Pancreas (tissue), 10 donors: ENCODE data around the gene IQCE. TPM values are rescaled to one million over a fixed set of nuclear protein-coding genes. Genes with fewer than 3 reads are reported as not detected.
A peak's percentile ranks its signal among the peaks of the same experiment; 100 is the strongest.

Experiments used
- ATAC-seq, 4 donors: fragments of 200-7000 bp; cut with Tn5 transposase; one replicate each; pipeline versions ENCODE4 v1.8.0 to v1.9.1; 2020; ENCODE audit warnings: mild to moderate bottlenecking in 4 of 4, moderate library complexity in 4 of 4
- DNase-seq, 6 donors: peaks; one replicate each; pipeline ENCODE4 v3.0.0-alpha.2; 2020
- FAIRE-seq: peaks from 2 replicates; lab custom pipeline; 2012; peaks lifted over from hg19 to GRCh38; lab: Jason Lieb, UNC
- H3K27ac ChIP-seq, 4 donors: fragments of 200-600 bp; sonication (generic); 1 replicate in 3 of 4; 2 replicates in 1 of 4; pipeline versions ENCODE4 v1.5.0 to v1.8.0; 2020
- H3K27me3 ChIP-seq, 4 donors: fragments of 200-600 bp; one replicate each; pipeline ENCODE4 v1.8.0; 2021
- H3K36me3 ChIP-seq, 3 donors: fragments of 200-600 bp; sonication (generic) in 1 of 3; one replicate each; pipeline versions ENCODE4 v1.5.0 to v1.8.0; 2020 to 2021
- H3K4me1 ChIP-seq, 3 donors: fragments of 200-600 bp; one replicate each; pipeline ENCODE4 v1.8.0; 2021
- H3K4me3 ChIP-seq, 4 donors: fragments of 200-600 bp; sonication (generic) in 2 of 4; one replicate each; pipeline versions ENCODE4 v1.5.0 to v1.8.0; 2020 to 2021
- H3K9me3 ChIP-seq, 4 donors: fragments of 200-600 bp; one replicate each; pipeline ENCODE4 v1.8.0; 2021
- CTCF ChIP-seq, 4 donors: fragments of 200-600 bp; sonication (generic) in 3 of 4; IDR thresholded peaks; one replicate each; pipeline versions ENCODE4 v1.5.0 to v1.8.0; 2021; ENCODE audit warnings: antibody characterized with exemption in 4 of 4
- WGBS, 2 donors: extraction: QIAGEN DNeasy Blood & Tissue Kit; methylation state at CpG; one replicate each; pipeline ENCODE4 v1.1.7; 2013; 5-methylcytosine and 5-hydroxymethylcytosine counted together
- intact Hi-C, 3 donors: fragments of 100-400 bp; cut with DNase I; formaldehyde crosslinking; loops; one replicate each; pipeline versions ENCODE4 v1.11.1 to v1.14.2; 2022
- polyA plus RNA-seq, 2 donors: library from polyadenylated mRNA; stranded (reverse); fragments of 200-250 nt; gene quantifications; one replicate each; pipeline ENCODE4 v1.2.3, GENCODE V29; 2013
- total RNA-seq, 6 donors: library from RNA; stranded (reverse); fragmentation: NEBNext Ultra II Directional in 4 of 6; extraction: Animal tissue kit (Norgen Biotek cat#: 25700) in 4 of 6; gene quantifications; one replicate each; pipeline versions ENCODE4 v1.2.1 to v1.2.4, GENCODE V29; 2021 to 2023
- donor health status: healthy with polysubstance abuse.
- donor health status: DM: no; HTN: no; CAD: no; lungs with moderate emphysema.
- donor health status: DM: no; HTN: no; CAD: no.
- donor health status: control.
- donor health status: control.
- donor health status: Bipolar disorder and iron deficiency.
- donor health status: DM: yes; HTN: yes; CAD: no.
- donor health status: DM: no; HTN: no; CAD: no.
- donor health status: DM: no; HTN: no; CAD: no.
- donor health status: DM: yes; HTN: yes; CAD: no.

Gene IQCE
- total and polyA plus RNA-seq, 8 donors: 8.8 to 14.1 (median 10.9) TPM

DNA sequence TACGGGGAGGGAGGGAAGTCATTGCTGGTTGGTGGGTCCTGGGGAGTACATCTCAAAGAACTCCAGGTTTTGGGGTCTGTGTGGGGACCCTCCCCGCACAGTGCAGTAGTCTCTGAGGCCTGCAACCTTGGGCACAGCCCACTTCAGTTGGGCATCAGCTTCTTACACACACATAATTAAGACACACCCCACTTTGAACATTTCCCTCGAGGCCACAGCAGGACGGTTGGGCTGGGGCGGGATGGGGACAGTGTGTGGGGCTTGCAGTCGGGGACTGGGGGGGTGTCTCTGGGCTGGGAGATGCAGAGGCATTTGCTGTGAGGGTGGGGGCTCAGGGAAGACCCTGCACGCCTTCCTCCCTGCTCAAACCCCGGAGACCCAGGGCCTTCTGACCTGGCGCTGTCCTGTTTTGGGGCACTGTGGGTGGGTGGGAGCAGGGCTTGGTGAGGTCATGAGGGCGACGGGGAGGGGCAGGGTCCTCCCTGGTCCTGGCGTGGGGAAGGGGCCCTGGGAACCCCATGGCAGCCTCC, 38.0 kb upstream of the IQCE start:
- no peaks in the 10 kb centered on the region for H3K9me3 ChIP-seq
- peak overlapping the region; percentile 57 to 80 (median 76) for H3K4me3 ChIP-seq
- FAIRE-seq: no peak
- H3K36me3 ChIP-seq: peaks cover 0 to 2% (median 0%) of the 10 kb centered on the region in 3 donors
- H3K27ac ChIP-seq: peak overlapping the region; percentile 13 to 86 (median 33)
- H3K4me1 ChIP-seq: peaks cover 15 to 42% (median 28%) of the 10 kb centered on the region in 3 donors
- ATAC-seq: no peak
- TF ChIP-seq CTCF (IDR thresholded peaks at IDR 0.05): no peak
- intact Hi-C loops: no loop called here
- 8% methylated on average over 8 to 12 of the region's 12 CpGs for WGBS, 2 donors
- peak in 3 of 6 donors; percentile 42 to 57 (median 53) for DNase-seq
- H3K27me3 ChIP-seq: no peaks in the 10 kb centered on the region

DNA sequence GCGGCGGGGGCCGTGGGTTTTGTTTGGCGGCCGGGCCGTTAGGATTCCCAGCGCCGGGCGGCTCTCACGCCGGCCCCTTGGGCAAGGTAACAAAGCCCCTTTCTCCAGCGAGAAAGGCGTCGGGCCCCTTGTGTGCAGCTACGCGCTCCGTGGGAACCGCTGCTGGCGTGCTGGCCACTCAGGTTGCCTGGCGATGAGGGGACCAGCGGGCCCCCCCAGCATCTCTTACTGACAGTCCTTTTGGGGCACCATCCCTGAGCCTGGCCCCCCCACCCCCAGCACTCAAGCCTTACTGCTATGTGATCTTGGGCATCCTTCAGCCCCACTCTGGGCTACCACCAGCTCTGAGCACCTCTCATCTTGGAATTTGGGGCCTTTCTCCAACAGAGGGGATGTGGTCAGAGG, 37.4 kb upstream of the IQCE start:
- H3K9me3 ChIP-seq: no peaks in the 10 kb centered on the region
- ATAC-seq (no peak), FAIRE-seq (no peak), DNase-seq (no peak)
- peak overlapping the region in 2 of 4 donors; percentile 33 to 86 for H3K27ac ChIP-seq
- no peaks in the 10 kb centered on the region for H3K27me3 ChIP-seq
- peak overlapping the region; percentile 57 to 80 (median 76) for H3K4me3 ChIP-seq
- peaks cover 0 to 5% (median 0%) of the 10 kb centered on the region in 3 donors for H3K36me3 ChIP-seq
- intact Hi-C loops: no loop called here
- peaks cover 16 to 47% (median 33%) of the 10 kb centered on the region in 3 donors for H3K4me1 ChIP-seq
- 2 to 9% methylated on average over 10 to 21 of the region's 21 CpGs for WGBS, 2 donors
- no peak for TF ChIP-seq CTCF (IDR thresholded peaks at IDR 0.05)

GRCh38 chr7:2521952-2522591, 36.7 kb upstream of the IQCE start:
- Histone ChIP-seq H3K27me3 (no peaks in the 10 kb centered on the region), H3K4me3 (peak overlapping the region; percentile 57 to 80 (median 76)), H3K4me1 (peaks cover 19 to 55% (median 41%) of the 10 kb centered on the region in 3 donors), H3K27ac (peak overlapping the region; percentile 84 to 94 (median 87)), H3K36me3 (peaks cover 0 to 9% (median 0%) of the 10 kb centered on the region in 3 donors), H3K9me3 (no peaks in the 10 kb centered on the region)
- DNase-seq (peak in 4 of 6 donors; percentile 43 to 69 (median 54)), ATAC-seq (no peak), FAIRE-seq (no peak)
- TF ChIP-seq CTCF (IDR thresholded peaks at IDR 0.05): no peak
- 13% methylated on average over 13 to 17 of the region's 17 CpGs for WGBS, 2 donors
- intact Hi-C loops: no loop called here

DNA sequence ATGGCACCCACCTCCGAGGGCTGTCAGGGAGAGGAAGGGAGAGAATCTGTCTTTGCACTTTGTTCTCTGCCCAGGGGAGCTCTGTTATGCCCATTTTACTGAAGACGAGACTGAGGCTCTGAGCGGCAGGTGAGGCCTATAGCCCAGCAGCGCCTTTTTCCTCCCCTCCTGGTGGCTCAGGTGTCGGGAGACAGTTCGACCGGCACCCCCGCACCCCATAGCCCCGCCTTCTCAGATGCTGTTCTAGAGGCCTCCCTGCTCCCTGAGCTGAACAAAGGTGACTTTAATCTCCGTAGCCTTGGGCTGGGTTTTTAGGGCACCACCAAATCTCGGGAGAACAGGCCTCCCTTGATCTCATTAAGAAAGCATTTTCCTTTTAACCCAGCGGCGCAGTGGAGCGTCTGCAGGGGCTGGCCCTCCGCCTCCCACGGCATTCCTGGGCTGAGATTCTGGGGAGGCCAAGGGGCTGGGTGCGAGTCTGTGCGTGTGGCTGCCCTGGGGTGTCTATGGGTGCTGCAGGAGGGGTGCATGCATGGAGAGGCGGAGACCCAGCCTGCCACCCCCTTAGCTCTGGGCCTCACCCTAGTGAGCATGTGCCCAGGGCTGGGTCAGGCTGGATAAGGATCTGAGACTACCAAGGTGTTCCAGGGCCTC, 35.9 kb upstream of the IQCE start:
- Histone ChIP-seq H3K27me3 (no peaks in the 10 kb centered on the region), H3K27ac (peak overlapping the region; percentile 84 to 94 (median 87)), H3K4me1 (peaks cover 27 to 63% (median 46%) of the 10 kb centered on the region in 3 donors), H3K36me3 (peaks cover 0 to 9% (median 0%) of the 10 kb centered on the region in 3 donors), H3K4me3 (peak overlapping the region; percentile 57 to 80 (median 76)), H3K9me3 (no peaks in the 10 kb centered on the region)
- FAIRE-seq: no peak
- peak in 4 of 6 donors; percentile 49 to 63 (median 56) for DNase-seq
- 9 to 10% methylated on average over 19 of the region's 19 CpGs for WGBS, 2 donors
- no peak for TF ChIP-seq CTCF (IDR thresholded peaks at IDR 0.05)
- no peak for ATAC-seq
- intact Hi-C loops: no loop called here
